Tibial nerve (tissue), 3 donors: ENCODE data around the gene RARRES2.

Source experiments
- CTCF ChIP-seq, 5 experiments: fragments of 200-600 bp in 3 of 5; fragments of 450-650 bp in 2 of 5; sonication (generic) in 3 of 5; IDR thresholded peaks; one replicate each; pipeline ENCODE4 v1.5.1; 2016 to 2019; ENCODE audit warnings: antibody characterized with exemption in 5 of 5, mild to moderate bottlenecking in 3 of 5, moderate library complexity in 2 of 5
- POLR2A ChIP-seq, 2 donors: fragments of 450-650 bp; IDR thresholded peaks; one replicate each; pipeline ENCODE4 v1.6.1; 2017; ENCODE audit warnings: antibody characterized with exemption in 2 of 2, mild to moderate bottlenecking in 2 of 2, moderate library complexity in 2 of 2

DNA sequence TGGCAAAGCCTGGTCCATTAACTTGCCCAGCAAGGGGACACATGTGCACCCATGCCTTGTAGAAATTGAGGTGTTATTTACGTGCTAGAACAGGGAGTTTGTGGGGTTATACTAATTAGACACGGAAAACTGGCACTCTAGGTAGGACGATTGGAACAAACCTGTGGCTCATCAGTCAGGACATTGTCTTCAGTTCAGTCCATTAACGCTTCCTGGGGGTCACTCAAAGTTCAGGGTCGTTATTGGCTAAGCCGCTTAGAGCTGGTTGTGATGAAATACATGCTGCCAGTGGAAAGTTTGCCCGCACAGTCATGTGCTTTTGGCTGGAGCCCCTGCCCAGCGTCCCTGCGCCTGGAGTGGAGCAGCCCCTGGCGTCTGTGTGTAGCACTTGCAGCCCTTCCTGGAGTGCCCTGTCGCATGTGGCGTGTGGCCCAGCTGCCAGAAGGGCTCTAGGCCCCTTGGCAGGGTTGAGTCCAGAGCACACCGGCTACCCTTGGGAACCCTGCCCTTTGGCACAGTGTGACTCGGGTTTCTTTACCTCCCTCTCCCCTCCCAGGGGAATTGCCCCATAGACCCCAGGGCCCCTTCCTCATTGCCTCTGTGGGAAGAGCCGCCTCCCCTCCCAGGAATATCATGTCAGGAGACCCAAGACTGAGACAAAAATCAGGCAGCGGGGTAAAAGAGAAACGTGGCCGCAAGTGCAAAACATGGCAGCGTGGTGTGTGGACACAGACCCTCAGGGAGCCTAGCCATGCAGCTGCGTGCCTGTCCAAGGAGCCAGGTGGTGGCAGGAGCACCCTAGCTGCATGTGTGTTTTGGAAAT lies 47.5 kb upstream of the RARRES2 start:
- TF ChIP-seq CTCF (IDR thresholded peaks at IDR 0.05) (peak; percentile 57 to 83 (median 79)), POLR2A (IDR thresholded peaks at IDR 0.05) (no peak)
